HG02759 (cell line): ENCODE data around the gene ZNF668.
"Not testable (repeated sequence)": the region's sequence is repeated elsewhere in the genome, so short reads cannot be mapped to it uniquely, and the experiment has no call there.

Experiments
- ATAC-seq: cut with Tn5 transposase; IDR thresholded peaks from one replicate; pipeline ENCODE4 v1.9.1; 2021; ENCODE audit warnings: mild to moderate bottlenecking, moderate library complexity; ENCODE audit not compliant: unreplicated experiment

The ZNF668 gene

DNA sequence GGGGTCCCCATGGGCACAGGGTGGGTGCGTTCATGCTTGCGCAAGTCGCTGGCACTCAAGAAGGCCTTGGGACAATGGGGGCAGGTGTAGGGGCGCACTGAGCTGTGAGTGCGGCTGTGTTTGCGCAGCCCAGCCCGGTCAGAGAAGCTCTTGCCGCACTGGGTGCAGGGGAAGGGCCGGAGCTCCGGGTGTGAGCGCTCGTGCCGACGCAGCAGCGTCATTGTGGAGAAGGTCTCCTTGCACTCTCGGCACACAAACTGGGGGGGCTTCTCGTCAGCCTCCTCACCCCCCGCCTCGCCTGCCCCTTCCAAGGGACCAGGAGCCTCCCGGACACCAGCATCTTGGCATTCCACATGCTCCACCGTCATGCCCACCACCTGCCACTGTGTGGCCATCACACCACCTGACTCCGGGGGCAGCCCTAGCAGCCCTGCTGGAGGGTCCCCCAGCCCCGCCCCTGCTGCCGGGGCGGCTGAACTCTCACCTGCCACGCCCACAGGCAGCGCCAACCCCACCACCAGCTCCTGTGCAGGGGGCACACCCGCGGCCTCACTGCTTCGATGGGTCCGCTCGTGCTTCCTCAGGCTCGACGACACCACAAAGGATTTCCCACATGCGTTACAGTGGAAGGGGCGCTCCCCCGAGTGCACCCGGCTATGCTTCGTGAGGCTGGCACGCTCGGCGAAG lies 12.8 kb downstream of the ZNF668 start:
- no peak for ATAC-seq

DNA sequence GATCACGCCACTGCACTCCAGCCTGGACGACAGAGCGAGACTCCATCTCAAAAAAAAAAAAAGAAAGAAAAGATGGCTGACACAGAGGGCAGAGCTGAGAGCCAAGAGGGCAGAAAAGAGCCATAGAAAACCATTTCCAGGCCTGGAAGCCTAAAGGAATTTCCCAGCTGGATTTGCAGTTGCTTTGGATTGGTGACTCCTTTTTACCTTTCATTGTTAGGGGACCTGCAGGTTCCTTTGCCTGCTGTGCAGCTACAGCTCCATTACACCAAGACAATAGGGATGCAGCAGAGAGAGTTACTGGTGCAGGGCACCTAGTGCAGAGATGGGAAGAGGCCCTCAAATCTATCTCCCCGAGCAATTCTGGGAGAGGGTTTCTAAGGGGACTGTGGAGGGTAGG lies 18.4 kb downstream of the ZNF668 start:
- no peak for ATAC-seq

DNA sequence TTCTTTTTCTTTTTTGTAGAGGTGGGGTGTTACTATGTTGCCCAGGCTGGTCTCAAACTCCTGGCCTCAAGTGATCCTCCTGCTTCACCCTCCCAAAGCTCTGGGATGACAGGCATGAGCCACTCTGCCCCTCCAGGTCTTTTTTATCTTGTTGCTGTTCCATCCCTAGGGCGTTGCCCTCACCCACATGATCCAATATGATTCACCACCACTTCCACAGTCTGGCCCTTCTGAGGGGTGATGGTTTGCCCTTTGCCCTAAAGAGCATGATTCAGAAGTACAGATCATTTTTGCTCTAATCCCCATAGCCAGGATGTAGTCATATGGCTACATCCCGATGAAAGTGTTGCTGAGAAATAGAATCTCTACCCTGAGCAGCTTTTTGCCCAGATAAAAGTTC lies 21.9 kb downstream of the ZNF668 start:
- no peak for ATAC-seq

DNA sequence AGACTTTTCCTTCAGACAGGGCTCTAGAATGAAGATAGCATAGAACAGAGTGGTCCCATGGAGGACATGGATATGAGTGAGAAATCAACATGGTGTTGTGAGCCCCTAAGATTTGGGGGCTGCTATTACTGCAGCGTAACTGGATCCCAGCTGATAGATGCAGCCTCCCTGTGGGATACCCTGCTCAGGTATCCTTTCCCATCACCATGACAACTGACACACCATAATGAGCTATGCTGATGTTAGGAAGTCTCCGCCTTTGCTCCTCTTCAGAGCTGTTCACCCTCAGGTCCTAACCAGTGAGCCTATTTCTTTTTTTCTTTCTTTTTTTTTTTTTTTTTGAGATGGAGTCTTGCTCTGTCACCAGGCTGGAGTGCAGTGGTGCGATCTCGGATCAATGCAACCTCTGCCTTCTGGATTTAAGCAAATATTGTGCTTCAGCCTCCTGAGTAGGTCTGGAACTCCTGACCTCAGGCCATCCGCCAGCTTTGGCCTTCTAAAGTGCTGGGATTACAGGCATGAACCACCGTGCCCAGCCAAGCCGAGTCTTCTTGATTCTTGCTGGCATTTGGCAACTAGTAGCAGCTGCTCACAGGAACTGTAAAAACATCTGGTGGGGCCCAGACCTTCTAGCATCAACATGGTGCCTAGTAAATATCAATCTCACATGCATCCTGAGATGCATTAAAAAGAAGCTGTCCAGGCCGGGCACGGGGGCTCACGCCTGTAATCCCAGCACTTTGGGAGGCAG lies 23.6 kb downstream of the ZNF668 start:
- ATAC-seq: no peak

DNA sequence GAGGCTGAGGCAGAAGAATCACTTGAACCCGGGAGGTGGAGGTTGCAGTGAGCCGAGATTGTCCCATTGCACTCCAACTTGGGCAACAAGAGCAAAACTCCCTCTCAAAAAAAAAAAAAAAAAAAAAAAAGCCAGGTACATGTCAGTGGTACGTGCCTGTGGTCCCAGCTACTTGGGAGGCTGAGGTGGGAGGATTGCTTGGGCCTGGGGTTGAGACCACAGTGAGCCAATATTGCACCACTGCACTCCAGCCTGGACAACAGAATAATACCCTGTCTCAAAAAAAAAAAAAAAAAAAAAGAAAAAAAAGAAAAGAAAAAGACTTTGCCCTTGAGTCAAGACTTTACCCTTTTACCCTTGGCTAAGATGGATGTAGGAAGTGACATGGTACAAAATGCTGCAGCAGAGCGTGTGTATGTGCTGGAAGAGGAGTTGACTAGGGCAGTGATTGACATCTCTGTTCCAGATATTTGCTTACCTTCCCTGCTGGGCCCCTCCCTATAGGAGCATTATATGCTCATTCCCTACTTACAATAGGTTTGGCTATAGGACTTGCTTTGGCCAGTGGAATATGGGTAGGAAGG lies 30.1 kb downstream of the ZNF668 start:
- no peak for ATAC-seq

DNA sequence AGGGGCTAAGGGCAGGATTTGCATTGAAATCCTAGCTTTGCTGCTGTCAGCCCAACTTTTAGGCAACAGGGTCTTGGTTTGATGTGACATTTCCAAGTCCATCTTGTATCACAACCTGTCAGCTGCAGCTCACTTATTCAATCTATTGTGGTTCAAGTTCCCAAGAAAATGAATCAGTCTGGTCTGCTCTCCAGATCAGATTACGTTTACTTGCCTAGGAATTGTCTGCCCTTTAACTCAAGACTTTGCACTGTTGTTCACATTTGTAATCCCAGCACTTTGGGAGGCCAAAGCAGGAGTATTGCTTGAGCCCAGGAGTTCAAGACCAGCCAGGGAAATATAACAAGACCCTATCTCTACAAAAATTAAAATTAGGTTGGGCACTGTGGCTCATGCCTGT lies 30.7 kb downstream of the ZNF668 start:
- ATAC-seq: no peak

DNA sequence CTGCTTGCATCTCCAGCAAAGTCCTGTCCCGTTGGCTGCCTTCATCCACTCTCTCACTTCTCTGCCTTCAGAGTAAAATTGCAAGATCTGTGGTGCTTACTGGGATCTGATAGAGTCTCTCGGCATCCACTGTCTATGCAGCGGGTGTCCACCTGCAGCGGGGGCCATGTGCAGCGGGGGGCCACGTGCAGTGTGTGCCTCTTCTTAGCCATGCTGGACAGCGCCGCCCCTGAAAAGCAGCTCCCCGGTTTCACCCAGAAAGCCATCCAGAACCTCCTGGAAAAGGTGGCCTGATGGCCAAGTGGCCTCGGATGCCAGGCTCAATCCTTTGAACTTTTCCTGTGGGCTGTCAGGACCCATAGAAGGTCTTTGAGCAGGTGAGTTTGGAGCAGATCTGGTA lies 31.2 kb downstream of the ZNF668 start:
- no peak for ATAC-seq

DNA sequence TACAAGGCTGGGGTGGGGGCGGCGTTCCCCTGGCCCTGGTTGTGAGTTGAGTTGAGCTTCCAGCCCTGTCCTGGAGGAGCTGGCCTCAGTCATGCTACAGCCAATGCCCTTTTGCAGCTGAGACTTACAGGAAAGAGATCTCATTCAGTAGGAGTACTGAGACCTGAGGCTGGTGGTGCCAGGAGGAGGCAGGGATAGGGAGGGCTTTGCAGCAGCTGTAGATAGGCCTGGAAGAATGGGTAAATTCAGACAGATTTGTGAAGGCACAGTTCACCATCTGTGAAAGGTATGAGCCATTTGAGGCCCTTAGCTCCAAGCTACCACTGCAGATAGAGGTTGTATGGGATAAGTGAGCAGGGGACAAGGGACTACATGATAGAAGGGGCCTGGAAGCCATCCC lies 35.0 kb downstream of the ZNF668 start:
- no peak for ATAC-seq

DNA sequence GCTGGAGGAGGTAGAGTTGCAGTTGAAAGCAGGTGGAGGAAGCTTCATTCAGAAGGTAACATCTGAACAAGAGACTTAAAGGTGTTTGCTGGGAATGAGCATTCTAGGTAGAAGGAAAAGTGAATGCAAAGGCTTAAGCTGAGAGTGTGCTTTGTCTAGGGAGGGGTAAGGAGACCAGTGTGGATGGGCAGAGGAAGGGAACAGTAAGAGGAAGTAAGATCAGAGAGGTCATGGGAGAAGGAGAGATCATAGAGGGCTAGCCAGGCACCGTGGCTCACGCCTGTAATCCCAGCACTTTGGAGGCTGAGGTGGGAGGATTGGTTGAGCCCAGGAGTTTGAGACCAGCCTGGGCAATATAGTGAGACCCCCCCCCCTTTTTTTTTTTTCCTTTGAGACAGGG lies 37.3 kb downstream of the ZNF668 start:
- no peak for ATAC-seq

DNA sequence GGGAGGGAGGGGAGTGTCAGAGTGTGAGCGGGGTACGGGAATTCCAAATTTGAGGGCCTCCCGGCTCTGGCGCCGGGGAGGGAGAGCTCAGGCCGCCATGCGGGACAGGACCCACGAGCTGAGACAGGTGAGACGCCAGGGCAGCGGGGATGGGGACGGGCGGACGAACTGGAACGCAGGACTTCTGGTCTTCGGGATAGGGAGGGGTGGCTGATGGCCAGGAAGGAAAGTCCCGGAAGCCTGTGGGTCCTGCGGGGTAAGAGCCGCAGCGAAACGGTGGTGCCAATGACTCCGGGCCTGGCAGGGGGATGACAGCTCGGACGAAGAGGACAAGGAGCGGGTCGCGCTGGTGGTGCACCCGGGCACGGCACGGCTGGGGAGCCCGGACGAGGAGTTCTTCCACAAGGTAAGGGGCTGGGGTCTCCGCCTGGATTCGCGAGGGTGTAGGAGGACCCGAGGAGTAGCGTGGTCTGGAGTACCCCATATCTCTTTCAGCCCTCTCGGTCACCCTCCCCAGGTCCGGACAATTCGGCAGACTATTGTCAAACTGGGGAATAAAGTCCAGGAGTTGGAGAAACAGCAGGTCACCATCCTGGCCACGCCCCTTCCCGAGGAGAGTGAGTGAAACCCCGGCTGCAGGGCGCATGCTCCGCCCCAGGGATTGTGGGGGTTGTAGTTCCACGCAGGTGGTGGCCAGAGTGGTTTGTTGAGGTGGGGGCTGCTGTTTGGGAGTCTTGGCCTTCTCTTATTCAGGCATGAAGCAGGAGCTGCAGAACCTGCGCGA lies 40.1 kb downstream of the ZNF668 start:
- ATAC-seq: peak; percentile 50

DNA sequence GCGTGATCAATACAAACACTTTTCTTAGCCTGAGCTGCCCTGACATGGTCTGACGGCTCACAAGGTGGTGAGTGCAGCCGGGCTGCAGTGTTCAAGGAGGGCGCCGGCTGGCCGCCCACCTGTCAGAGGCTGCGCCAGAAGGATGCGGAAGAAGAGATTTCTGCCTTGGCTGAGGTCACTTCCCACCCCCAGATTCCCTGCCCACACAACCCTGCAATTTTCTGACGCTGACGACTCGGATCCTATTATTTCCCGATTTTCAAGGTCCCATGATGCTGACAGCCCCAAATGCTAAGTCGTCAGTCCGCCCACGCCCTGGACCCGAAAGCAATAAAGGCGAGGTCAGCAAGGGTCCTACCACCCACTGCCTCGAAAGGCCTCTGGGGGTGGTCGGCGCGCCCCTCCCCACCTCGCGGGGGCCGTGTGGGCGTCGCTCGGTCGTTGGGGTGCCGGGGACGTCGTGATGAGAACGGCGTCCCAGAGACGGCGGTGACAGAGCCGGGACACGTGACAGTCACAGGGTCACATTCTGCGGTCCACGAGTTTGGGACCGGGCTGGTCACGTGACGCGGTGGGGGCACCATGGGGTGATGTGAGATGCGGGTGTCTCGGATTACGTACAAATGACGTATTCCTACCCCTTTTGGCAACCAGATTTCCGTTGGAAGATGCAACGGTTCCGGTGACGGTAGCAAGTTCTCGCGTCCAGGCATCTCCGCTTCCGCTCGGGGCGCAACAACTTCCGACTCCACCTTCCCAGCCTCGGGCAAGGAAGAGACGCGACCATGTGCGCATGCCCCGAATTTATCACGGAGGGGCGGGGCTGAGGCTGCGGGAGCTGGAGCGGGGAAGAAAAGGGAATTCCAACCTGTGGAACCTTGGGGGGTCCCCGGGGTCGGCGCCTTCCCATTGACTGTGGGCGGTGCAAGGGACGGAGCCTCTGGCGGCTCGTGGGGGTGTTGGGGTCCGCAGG lies 41.0 kb downstream of the ZNF668 start, which contains the start of gene STX4:
TSS of gene STX4 (plus strand) at position 823 of the 973 bp plus-strand sequence. CDS start 248 bp downstream, outside the sequence.
- peak; percentile 79 for ATAC-seq

DNA sequence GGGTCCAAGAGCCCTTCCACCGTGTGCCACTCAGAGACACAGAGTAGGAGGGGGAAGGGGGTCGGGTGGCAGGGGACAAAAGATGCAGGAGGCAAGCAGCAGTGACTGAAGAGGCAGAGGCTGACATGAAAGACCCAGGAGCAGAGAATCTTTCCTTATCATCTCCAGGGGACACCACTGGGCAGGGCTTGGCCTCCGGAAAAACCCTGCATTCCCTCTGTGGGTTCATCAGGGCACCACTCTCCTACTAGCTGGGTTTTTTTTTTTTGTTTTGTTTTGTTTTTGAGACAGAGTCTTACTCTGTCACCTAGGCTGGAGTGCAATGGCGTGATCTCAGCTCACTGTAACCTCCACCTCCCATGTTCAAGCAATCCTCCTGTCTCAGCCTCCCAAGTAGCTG lies 42.8 kb downstream of the ZNF668 start:
- ATAC-seq: no peak

DNA sequence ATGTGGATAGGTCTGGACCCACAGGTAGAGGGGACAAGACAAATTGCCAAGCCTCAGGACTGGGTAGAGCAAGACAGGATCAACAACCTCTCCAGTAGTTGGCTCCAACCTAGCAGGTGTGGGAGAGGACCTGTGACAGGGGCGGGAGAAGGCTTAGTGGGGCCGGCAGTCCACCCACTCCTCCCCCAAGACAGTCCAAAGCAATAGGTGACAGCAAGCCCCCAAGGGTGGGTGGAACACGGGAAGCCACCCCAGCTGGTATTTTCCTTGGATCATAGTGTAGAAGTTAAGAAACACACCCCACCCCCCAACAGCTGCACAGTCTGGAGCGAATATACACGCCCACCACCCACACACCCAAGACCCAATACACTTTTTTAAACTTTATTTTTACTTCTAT lies 44.8 kb downstream of the ZNF668 start:
- ATAC-seq: no peak

DNA sequence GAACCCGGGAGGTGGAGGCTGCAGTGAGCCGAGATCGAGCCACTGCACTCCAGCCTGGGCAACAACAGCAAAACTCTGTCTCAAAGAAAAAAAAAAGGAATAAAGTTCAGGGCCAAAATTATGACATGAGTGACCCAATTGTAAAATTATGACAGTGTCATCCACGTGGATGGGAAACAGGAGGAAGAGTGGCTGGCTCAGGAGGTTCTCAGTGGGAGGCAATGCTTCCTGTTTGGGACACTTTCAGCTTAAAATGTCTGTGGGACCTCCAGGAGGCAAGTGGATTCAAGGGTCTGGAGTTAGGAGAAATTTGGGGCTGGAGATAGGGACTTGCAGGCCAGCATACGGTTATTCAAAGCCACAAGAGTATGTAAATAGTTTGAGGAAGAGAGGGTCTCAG lies 48.7 kb downstream of the ZNF668 start:
- no peak for ATAC-seq

DNA sequence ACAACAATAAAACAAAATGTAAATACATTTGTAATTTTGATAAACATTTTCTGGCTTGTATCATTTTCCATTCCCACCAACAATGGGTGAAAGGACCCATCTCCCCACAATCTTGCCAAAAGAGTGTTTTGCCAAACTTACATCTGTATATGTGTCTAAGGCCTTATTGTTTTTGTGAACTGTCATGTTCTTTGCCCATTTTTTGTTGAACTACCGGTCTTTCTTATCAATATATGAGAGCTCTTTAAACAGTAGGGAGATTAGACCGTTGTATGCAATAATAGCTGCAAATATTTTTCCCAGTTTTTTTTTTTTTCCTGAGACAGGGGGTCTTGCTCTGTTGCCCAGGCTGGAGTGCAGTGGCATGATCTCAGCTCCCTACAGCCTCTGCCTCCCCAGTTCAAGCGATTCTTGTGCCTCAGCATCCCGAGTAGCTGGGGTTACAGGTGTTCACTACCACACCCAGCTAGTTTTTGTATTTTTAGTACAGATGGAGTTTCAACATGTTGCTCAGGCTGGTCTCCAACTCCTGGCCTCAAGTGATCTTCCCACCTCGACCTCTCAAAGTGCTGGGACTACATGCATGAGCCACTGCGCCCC lies 50.3 kb downstream of the ZNF668 start:
- no peak for ATAC-seq

DNA sequence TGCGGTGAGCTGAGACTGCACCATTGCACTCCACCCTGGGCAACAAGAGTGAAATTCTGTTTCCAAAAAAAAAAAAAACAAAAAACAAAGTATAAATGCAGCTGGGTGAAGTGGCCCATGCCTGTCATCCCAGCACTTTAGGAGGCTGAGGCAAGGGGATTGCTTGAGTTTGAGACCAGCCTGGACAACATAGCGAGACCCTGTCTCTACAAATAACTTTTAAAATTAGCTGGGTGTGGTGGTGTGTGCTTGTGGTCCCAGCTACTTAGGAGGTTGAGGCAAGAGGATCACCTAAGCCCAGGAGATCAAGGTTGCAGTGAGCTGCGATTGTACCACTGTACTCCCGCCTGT lies 50.8 kb downstream of the ZNF668 start:
- ATAC-seq: no peak

DNA sequence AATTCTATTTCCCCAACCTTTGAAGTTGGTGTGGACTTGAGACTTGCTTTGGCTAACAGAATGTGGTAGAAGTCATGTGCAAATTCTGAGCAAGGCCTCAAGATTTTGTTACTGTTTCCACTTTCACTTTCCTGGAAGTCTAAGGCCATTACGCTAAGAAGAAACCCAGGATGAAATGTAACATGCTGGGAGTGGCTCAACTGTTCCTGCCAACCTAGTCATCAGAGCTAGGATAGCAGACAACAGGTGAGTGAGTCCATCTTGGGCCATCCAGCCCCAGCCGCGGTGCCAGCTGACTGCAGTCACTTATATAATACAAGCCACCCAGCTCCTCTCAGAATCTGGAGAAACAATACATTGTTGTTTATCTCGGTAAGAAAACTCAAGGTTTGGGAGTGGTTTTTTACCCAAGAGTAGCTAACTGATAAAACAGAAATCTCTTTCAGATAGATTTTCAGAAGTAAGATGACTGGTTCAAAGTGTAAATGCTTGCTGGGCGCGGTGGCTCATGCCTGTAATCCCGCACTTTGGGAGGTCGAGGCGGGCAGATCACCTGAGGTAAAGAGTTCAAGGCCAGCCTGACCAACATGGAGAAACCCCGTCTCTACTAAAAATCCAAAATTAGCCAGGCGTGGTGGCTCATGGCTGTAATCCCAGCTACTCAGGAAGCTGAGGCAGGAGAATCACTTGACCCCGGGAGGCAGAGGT lies 51.3 kb downstream of the ZNF668 start:
- no peak for ATAC-seq

DNA sequence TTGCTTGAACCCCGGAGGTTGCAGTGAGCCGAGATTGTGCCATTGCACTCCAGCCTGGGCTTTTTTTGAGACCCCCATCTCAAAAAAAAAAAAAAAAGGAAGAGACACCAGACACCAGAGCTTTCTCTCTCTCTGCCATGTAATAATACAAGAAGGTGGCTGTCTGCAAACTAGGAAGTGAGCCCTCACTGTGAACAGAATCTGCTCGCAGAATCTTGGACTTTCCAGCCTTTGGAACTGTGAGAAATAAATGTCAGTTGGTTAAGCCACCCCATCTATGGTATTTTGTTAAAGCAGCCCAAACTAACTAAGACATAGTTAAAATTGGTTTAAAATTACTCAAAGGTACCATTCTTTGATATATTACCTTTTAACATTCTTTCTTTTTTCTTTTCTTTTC lies 53.5 kb downstream of the ZNF668 start:
- no peak for ATAC-seq

DNA sequence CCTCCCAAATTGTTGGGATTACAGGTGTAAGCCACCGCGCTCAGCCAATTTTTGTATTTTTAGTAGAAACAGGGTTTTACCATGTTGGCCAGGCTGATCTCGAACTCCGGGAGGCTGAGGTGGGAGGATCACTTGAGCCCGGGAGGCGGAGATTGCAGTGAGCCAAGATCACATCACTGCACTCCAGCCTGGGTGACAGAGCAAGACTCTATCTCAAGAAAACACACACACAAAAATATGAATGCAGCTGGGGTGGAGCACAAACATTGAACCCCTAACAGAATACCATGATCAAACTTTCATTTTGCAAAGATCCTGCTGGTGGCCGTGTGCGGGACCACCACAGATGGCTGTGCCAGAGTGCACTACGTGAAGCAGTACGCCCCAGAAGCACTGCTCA lies 56.3 kb downstream of the ZNF668 start:
- not testable (repeated sequence) for ATAC-seq
